HG03196 (cell line): ENCODE data around the gene MAGEB1.

Experiments
- ATAC-seq: cut with Tn5 transposase; IDR thresholded peaks from one replicate; pipeline ENCODE4 v1.9.1; 2021; ENCODE audit not compliant: unreplicated experiment

Gene MAGEB1, protein sequence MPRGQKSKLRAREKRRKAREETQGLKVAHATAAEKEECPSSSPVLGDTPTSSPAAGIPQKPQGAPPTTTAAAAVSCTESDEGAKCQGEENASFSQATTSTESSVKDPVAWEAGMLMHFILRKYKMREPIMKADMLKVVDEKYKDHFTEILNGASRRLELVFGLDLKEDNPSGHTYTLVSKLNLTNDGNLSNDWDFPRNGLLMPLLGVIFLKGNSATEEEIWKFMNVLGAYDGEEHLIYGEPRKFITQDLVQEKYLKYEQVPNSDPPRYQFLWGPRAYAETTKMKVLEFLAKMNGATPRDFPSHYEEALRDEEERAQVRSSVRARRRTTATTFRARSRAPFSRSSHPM

DNA sequence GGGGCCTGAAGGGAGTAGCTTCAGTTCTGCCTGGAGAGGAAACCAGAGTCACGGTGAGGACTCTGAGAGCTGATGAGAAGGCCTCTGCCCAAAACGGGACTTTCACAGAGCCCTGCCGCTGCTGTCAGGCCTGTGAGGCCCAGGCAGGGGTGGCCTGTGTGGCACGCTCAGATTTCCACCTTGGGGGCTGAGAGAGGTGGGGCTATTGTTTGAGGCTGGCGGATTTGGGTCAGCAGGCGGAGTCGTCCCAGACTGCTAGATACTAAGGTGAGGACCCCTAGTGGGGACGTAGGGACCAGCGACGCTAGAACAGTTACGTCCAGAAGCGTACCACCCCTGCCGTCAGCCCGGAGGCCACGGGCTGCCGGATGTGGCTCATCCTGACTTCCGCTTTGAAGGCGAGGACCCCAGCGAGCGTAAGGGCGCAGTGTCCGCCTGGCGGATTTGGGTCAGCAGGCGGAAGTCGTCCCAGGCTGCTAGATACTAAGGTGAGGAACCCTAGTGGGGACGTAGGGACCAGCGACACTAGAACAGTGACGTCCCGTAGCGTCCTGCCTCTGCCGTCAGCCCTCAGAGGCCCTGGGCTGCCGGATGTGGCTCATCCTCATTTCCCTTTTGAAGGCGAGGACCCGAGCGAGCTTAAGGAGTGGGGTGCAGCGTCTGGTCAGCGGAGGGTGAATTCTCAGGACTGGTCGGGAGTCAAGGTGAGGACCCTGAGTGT lies at the start of gene MAGEB1:
TSS of gene MAGEB1 (plus strand) at position 378 of the 721 bp plus-strand sequence. CDS start 3,348 bp downstream, outside the sequence.
- no peak for ATAC-seq

DNA sequence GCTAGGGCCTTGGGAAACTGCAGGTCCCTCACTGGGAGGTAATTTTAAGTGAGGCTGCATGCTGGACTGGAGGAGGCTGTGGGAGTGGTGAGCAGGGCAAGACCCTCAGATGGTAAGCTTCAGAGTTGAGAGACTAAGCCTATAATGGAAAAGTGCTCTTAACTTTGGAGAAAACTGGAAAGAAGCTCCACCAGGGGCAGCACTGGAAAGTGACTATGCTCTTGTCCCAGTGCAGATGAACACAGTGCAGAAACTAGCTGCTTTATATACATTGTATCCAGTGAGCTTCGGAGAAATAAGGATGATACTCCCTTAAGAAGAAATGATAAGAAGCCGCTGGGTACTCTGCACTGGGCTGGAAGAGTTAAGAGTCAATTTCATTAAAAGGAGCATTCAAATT lies 34.8 kb upstream of the MAGEB1 start:
- ATAC-seq, result no peak

DNA sequence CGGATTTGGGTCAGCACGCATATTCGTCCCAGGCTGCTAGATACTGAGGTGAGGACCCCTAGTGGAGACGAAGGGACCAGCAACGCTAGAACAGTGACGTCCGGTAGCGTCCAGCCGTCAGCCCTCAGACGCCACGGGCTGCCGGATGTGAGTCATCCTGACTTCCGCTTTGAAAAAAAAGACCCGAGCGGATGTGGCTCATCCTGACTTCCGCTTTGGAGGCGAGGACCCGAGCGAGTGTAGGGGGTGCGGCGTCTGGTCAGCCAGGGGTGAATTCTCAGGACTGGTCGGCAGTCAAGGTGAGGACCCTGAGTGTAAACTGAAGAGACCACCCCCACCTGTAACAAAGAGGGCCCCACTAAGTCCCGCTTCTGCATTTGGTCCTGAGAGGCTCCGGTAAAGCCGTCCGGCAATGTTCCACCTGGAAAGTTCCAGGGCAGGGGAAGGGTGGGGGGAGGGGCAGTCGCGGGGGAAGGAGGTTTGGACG lies 31.5 kb upstream of the MAGEB1 start, which contains the start of gene MAGEB2:
TSS of gene MAGEB2 (plus strand) at position 207 of the 487 bp plus-strand sequence. CDS start 3,018 bp downstream, outside the sequence.
- no peak for ATAC-seq

DNA sequence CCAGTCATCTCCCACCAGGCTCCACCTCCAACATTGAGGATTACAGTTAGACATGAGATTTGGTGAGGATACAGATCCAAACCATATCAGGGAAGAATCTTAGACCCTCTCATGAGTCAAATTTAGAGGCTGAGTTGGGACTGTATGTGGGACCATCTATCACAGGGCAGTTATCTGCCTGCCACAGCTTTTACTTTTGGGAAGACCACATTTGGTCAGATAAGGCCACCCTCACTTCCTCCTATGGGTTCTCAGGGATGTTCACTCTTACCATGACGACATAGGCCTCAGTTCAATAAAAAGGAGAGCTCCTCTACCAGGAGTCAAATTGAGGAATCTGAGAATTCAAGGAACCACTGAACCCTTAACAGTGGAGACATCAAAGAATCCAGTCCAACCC lies 29.5 kb upstream of the MAGEB1 start:
- no peak for ATAC-seq

DNA sequence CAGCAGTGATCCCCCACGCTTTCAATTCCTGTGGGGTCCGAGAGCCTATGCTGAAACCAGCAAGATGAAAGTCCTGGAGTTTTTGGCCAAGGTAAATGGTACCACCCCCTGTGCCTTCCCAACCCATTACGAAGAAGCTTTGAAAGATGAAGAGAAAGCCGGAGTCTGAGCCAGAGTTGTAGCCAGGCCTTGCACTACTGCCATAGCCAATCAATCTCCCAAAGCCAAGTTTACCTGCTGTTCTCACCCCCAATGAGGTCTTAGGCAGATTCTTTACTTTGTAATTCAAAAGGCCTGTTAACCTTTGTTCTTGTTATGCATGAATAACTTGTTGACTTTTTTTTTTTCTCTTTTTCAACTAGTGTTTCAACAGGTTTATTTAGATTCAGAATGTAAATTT lies 27.6 kb upstream of the MAGEB1 start:
- no peak for ATAC-seq

DNA sequence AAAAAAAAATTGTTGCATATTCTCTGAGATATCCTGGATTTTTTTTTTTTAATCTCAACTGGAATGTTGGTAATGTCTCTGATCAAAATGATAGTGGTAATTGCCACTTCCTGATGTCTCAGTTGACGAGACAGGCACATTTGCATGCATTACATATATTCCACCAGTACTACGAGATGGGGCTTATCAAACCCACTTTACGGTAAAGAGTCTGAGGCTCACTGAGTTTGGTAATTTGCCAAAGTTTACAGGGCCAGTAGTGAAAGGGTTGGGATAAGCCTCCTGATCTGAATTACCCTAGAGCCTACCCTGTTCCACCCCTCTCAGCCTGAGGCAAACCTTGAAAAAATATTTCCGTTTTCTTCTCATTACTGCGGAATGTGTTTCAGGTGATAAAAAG lies 26.3 kb upstream of the MAGEB1 start:
- ATAC-seq, result no peak

DNA sequence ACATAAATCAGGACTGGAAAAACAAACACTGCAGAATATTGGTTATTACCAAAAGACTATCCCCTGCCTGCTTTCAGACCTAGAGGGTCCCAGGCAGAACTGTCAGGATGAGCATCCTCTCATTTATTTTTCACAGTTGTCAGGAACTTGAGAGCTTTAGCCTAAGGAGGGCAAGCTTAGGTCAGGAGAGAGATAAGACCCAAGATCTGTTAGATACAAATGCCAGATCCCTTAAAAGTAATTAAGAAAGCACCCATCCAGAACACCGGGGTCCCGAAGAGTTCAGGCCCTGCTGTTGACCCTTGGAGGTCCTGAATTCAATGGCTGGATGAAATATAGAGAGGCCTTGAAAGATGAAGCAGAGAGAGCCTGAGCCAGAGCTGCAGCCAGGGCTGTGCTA lies 22.4 kb upstream of the MAGEB1 start:
- no peak for ATAC-seq

DNA sequence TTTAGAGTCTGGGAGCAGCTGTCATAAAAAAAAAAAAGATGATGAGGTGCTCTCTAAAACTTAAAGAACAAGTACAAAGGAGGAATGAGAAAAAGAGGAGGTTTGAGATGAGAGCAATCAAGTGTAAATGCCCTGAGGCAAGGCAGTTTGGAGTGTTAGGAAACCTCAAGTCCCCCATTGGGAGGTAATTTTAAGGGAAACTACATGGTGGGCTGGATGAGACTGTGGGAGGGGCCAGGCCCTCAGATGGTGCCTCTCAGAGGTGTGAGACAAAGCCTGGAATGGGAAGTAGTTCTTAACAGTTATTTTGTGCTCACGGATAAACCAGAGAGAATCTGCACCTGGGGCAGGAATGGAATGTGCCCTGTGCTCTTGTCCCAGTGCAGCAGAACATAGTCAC lies 18.4 kb upstream of the MAGEB1 start:
- ATAC-seq, result no peak

DNA sequence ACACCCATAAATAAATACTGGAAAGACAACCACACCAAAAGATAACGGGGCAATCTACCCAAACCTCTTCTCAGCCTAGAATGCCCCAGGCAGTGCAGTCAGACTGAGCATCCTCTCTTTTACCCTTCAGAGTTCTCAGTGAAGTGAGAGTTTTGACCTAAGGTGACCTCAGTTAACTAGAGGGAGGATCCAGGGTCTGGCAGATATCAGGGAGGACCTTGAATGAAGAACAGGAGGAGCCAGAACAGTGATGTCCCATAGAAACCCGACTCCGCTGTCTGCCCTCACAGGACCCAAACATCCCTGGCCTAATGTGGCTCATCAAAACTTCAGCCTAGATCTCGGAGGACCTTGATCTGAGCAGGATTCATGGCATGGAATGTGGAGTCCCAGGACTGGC lies 16.6 kb upstream of the MAGEB1 start, which contains the start of gene MAGEB3:
TSS of gene MAGEB3 (plus strand) at position 263 of the 400 bp plus-strand sequence. CDS start 5,268 bp downstream, outside the sequence.
- ATAC-seq, result no peak

DNA sequence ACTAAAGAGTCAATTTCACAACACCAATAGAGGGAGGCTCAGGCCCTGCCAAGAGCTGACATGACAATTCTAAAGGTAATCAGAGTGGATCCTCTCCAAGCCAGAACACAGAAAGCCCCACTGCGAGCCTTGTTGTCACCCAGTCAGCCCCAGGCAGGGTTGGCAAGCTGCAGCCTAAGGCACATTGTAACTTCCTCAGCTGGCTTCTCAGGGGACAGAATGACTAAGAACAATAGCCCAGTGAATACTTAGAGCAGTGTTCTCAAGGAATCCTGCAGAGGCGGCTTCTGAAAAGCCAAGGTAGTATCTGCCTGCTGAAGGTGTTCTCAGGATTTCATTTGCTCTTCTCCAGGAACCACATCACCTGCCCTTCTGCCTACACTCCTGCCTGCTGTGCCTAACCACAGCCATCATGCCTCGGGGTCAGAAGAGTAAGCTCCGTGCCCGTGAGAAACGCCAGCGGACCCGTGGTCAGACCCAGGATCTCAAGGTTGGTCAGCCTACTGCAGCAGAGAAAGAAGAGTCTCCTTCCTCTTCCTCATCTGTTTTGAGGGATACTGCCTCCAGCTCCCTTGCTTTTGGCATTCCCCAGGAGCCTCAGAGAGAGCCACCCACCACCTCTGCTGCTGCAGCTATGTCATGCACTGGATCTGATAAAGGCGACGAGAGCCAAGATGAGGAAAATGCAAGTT lies 5.1 kb upstream of the MAGEB1 start, which contains the start of gene MAGEB4:
TSS of gene MAGEB4 (plus strand) at position 277 of the 692 bp plus-strand sequence. CDS start at position 413, 136 bp downstream.
- no peak for ATAC-seq

DNA sequence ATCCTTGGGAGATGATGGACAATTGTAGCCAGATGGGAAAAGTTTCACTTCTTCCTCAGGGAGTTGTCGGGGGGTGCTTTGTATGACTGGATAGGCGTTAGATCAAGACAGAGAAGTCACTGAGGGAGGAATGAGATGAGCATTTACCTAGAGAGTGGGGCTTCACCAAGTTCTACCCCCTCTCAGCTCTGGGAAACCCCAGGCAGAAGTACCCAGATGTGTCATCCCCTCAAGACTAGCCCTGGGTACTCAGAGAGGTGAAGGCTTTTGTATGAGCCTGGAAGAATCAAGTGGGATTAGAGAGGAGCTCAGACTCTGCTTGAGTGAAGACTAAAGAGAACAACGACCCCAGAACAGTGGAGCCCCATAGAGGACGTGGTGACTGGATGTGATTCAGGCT lies 1.9 kb downstream of the MAGEB1 start:
- no peak for ATAC-seq

DNA sequence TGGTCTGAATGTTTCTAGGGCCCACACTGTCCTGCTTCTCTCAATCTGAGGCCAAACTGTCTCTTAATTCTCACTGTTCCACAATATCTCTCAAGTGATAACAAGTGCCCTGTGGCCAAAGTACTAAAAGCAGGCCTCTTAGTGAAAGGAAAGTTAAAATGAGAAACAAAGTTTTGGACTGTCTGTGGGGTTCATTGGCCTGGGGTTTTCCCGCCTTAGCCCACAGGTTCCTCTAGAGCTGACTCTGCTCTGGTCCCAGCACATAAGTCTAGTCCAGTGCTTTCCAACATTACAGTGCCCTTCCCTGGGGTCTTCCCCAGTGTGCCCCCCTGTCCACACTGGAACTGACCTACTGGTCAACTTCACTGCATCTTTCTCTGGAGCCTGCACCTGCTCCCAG lies 6.3 kb downstream of the MAGEB1 start:
- no peak for ATAC-seq

DNA sequence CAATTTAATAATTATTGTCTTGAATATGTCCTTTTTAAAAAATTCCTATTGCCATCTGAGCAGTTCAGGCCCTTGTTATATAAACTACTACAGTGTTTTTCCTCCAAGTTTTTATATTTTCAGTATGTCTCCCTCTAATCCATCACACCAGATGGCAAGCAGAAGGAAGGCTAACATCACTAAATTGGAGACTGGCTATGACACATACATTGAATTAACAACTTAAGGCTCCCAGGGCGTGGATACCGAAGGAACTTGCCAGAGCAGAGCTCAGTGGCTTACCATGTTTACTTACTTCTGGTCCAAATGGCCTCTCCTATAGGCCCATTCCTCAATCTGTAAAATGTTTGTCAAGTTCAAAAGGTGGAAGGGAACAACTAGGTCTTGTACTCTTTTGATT lies 13.0 kb downstream of the MAGEB1 start:
- ATAC-seq, result no peak

DNA sequence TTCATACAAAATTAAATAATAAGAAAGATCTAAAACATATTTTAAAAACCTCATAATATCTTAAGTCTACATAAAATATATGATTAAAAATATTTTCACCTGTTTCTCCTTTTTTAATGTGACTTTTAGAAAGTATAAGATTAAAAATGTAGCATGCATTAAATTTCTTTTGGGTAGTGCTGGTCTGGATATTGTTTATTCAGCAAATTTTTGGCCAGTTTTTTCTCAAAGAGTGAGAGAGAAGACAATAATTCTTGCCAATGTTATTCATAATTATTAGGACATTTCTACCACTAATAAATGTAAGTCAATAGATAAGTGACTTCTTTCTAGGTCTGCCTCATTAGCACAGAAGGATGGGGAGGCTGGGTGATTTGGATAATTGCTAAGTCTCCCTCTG lies 14.1 kb downstream of the MAGEB1 start:
- no peak for ATAC-seq

DNA sequence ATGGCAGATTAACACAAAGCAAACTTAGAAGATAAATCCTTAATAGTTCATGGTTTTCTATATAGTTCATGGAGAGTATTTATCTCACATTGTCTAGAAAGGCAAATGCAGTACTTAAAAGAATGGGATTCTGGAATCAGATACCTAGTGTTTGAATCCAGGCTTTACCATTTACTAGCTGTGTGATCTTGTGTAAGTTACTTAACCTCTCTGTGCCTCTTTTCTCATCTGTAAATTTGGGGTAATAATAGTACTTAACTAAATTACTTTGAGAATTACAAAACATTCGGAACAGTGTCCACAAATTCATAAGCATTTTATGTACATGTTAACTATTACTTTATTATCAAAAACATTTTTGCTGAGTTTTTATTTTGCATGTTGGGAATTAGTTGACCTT lies 15.8 kb downstream of the MAGEB1 start:
- ATAC-seq, result no peak

DNA sequence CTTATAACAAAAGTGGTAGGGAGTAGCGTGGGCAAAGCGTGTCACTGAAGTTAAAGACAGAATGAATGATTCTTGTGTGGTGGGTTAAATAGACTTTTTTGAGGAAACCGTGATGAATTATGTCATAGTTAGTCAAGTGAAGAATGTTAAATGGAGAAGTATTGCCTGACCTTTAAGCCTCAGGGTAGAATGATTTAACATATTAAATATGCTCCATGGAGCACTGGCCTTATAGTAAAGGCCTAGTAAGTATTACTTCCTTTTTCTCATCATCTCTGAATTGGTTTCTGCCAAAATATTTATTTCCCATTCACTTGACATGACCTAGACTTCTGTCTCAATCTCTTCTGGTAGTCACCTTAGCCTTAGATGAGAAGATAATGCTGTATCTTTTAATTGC lies 23.7 kb downstream of the MAGEB1 start:
- ATAC-seq, result no peak

DNA sequence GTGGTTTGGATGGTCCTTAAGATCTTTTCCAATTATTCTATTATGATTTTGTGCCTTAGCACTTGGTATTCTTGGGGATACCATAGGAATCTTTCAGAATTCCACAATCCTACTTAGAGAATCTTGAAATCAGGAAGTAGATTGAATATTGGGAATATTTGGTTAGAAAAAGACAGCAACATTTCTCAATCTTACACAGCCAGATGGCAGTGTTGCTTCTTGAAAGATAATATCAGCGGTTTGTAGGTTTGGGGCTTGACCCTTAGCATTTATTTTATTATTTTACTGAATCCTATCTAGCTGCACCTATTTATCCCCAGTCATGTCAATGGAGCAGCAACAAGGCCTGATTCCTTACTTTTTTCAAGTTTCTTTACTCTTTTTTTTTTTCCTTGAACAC lies 28.6 kb downstream of the MAGEB1 start:
- ATAC-seq, result no peak

DNA sequence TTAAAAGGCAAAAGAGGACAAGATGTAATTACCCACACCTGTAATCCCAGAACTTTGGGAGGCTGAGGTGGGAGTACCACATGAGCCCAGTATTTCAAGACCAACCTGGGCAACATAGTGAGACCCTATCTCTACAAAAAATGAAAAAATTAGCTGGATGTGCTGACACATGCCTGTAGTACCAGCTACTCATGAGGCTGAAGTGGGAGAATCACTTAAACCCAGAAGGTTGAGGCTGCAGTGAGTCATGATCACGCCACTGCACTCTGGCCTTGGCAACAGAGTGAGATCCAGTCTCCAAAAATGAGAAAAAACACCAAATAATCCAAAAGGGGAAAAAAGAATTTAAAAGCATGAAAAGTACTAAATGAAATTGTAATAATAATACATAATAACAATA lies 31.4 kb downstream of the MAGEB1 start:
- no peak for ATAC-seq

DNA sequence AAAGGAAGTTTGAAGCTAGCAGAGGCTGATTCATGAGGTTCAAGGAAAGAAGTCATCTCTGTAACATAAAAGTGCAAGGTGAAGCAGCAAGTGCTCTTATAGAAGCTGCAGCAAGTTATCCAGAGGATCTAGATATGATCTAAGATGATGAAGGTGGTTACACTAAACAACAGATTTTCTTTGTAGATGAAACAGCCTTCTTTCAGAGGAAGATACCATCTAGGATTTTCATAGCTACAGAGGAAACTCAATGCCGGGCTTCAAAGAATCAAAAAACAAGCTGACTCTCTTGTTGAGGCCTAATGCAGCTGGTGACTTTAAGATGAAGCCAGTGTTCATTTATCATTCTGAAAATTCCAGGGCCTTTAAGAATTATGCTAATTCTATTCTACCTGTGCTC lies 33.5 kb downstream of the MAGEB1 start:
- no peak for ATAC-seq

DNA sequence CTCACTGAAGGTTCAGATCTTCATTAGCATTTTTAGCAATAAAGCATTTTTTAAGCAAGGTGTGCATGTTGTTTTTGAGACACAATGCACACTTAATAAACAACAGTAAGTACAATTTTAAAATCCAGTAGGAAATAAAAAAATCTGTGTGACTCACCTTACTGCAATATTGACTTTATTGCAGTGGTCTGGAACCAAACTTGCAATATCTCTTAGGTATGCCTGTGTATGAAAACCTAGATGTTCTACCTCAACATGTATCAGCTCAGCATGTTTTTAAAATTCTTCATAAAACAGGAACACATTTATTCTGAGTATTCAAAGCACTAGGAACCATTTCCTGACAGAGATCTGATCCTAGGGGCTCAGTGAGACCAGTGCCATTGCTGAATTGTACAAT lies 35.6 kb downstream of the MAGEB1 start:
- no peak for ATAC-seq

DNA sequence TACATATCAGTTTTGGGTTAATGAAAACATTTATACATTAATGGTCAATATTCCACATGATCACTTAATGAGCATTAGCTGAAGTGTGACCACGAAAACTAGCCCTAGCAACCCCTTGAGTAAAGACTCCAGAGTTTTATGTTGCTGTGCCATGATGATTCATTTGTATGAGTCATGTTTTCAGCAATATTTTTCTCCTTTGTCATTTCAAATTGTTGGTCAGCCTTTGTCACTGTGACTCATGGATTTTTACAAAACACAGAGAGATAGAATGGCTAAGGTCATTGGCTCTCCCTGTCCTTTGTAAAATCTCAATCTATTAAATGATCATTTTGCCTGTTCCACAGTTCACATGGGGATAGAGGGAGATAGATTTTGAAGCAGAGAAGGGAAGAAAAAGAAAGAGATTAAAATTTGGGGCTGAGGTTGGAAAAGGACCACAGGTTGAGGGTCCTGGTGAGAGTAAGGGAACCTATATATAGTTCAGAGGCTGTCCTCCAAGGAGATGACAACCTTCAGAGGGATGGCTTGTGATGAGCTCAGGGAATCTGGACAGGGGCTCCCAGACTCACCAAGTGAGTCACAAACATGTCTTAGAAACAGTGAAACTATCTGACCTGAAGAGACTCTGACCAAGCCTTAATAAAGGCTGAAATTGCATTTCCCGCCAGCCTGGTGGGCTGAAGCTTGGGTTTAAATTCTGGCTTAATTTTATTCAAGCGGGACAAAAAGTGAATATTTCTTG lies 36.7 kb downstream of the MAGEB1 start:
- ATAC-seq, result no peak
